Posterior vena cava (tissue), 2 donors: ENCODE data around the gene CLSTN1. TPM values are rescaled to one million over a fixed set of nuclear protein-coding genes. Genes with fewer than 3 reads are reported as not detected.
"Not testable (repeated sequence)": the region's sequence is repeated elsewhere in the genome, so short reads cannot be mapped to it uniquely, and the experiment has no call there.

ENCODE experiments used
- DNase-seq: peaks from one replicate; pipeline ENCODE4 v3.0.0-alpha.2; 2020; ENCODE audit warnings: low spot score
- intact Hi-C, 2 donors: fragments of 100-400 bp; cut with DNase I; formaldehyde crosslinking; loops; one replicate each; pipeline versions ENCODE4 v1.14.1 to v1.14.2; 2022 to 2023
- total RNA-seq, 2 donors: library from RNA; stranded (reverse); fragmentation: NEBNext Ultra II Directional; extraction: Animal tissue kit (Norgen Biotek cat#: 25700); gene quantifications; one replicate each; pipeline ENCODE4 v1.2.1, GENCODE V29; 2021
- donor health status: DM: yes; HTN: yes; CAD: no.
- donor health status: DM: yes; HTN: yes; CAD: no.

Gene CLSTN1
- total RNA-seq, 2 donors from 2014 or later: 59.8 to 77.9 TPM

- DNase-seq: no peak
- intact Hi-C loops: no loop called here
These were observed 15.3 kb downstream of the CLSTN1 start for GRCh38 chr1:9808459-9808858.

- no peak for DNase-seq
- intact Hi-C loops: no loop called here
These were observed 16.2 kb downstream of the CLSTN1 start for GRCh38 chr1:9807541-9807940.

GRCh38 chr1:9805972-9806371, 17.8 kb downstream of the CLSTN1 start:
- intact Hi-C loops, DNase-seq: not testable (repeated sequence)

GRCh38 chr1:9805006-9805508, 18.7 kb downstream of the CLSTN1 start:
- intact Hi-C loops: no loop called here
- DNase-seq: no peak

GRCh38 chr1:9803003-9803918, 20.5 kb downstream of the CLSTN1 start:
- DNase-seq: not testable (repeated sequence)

GRCh38 chr1:9801909-9802308, 21.9 kb downstream of the CLSTN1 start:
- intact Hi-C loops: no loop called here
- DNase-seq: no peak

More at GRCh38 chr1:9803003-9803918, 20.5 kb downstream of the CLSTN1 start:
- intact Hi-C loops: not testable (repeated sequence)

GRCh38 chr1:9798236-9799130, 25.3 kb downstream of the CLSTN1 start:
- intact Hi-C loops: no loop called here
- no peak for DNase-seq

GRCh38 chr1:9797049-9797448, 26.7 kb downstream of the CLSTN1 start:
- intact Hi-C loops: no loop called here
- no peak for DNase-seq

- no peak for DNase-seq
- intact Hi-C loops: no loop called here
These were observed 29.7 kb downstream of the CLSTN1 start for GRCh38 chr1:9794081-9794480.

GRCh38 chr1:9793291-9793690, 30.5 kb downstream of the CLSTN1 start:
- DNase-seq: no peak
- intact Hi-C loops: no loop called here

- no peak for DNase-seq
- intact Hi-C loops: no loop called here
These were observed 31.4 kb downstream of the CLSTN1 start for GRCh38 chr1:9792156-9793042.

GRCh38 chr1:9789700-9790099, 34.1 kb downstream of the CLSTN1 start:
- intact Hi-C loops: loop anchor here (5.0 to 10.0 kb wide), 2 partner anchors 75 to 78 kb away; no protein-coding TSS in a partner anchor
- DNase-seq: not testable (repeated sequence)

GRCh38 chr1:9787702-9788101, 36.1 kb downstream of the CLSTN1 start:
- DNase-seq: no peak
- intact Hi-C loops: loop anchor here (5.0 to 10.0 kb wide), 2 partner anchors 77 to 80 kb away; no protein-coding TSS in a partner anchor

GRCh38 chr1:9785406-9785805, 38.4 kb downstream of the CLSTN1 start:
- intact Hi-C loops: loop anchor here (5.0 to 10.0 kb wide), 2 partner anchors 79 to 82 kb away; no protein-coding TSS in a partner anchor
- DNase-seq: no peak

- intact Hi-C loops: loop anchor here (5.0 to 10.0 kb wide), 2 partner anchors 80 to 83 kb away; no protein-coding TSS in a partner anchor
- no peak for DNase-seq
These were observed 39.1 kb downstream of the CLSTN1 start for GRCh38 chr1:9784508-9785133.

- intact Hi-C loops: loop anchor here in 1 of 2 donors (10.0 kb wide), 1 partner anchor 82 kb away; no protein-coding TSS in a partner anchor
- no peak for DNase-seq
These were observed 40.9 kb downstream of the CLSTN1 start for GRCh38 chr1:9782897-9783296.

GRCh38 chr1:9782116-9782751, 41.5 kb downstream of the CLSTN1 start:
- intact Hi-C loops: loop anchor here in 1 of 2 donors (10.0 kb wide), 1 partner anchor 83 kb away; no protein-coding TSS in a partner anchor
- no peak for DNase-seq
